Ovary (tissue), 9 donors: Measurements from ENCODE around the gene ZIM2. TPM values are rescaled to one million over a fixed set of nuclear protein-coding genes. Genes with fewer than 3 reads are reported as not detected.

Experiments
- DNase-seq, 5 donors: peaks; one replicate each; pipeline ENCODE4 v3.0.0-alpha.2; 2019 to 2020
- H3K27ac ChIP-seq, 2 donors: fragments of 200-600 bp; one replicate each; pipeline versions ENCODE4 v1.5.1 to v1.8.0; 2019 to 2022
- H3K27me3 ChIP-seq: fragments of 200-600 bp; one replicate; pipeline ENCODE4 v1.8.0; 2022
- H3K36me3 ChIP-seq: fragments of 200-600 bp; sonication (generic); one replicate; pipeline ENCODE4 v1.5.1; 2019
- H3K4me1 ChIP-seq: one replicate; pipeline ENCODE4 v1.8.1; 2013; ENCODE audit warnings: mild to moderate bottlenecking, moderate library complexity; ENCODE audit not compliant: insufficient read depth
- H3K4me3 ChIP-seq: fragments of 200-600 bp; sonication (generic); one replicate; pipeline ENCODE4 v1.5.1; 2017
- H3K9me3 ChIP-seq, 2 donors: fragments of 200-600 bp in 1 of 2; sonication (generic) in 1 of 2; one replicate each; pipeline versions ENCODE4 v1.5.1 to v1.8.1; 2013 to 2019; ENCODE audit warnings: mild to moderate bottlenecking in 1 of 2, moderate library complexity in 1 of 2
- CTCF ChIP-seq, 3 donors: fragments of 450-650 bp in 2 of 3; fragments of 200-600 bp in 1 of 3; IDR thresholded peaks; one replicate each; pipeline versions ENCODE4 v1.5.1 to v1.8.0; 2016 to 2022; ENCODE audit warnings: antibody characterized with exemption in 3 of 3, mild to moderate bottlenecking in 1 of 3
- EP300 ChIP-seq: sonication (generic); formaldehyde crosslinking; IDR thresholded peaks from one replicate; pipeline ENCODE4 v1.6.1; 2017; ENCODE audit warnings: antibody characterized with exemption
- POLR2A ChIP-seq: fragments of 450-650 bp; IDR thresholded peaks from one replicate; pipeline ENCODE4 v1.6.1; 2017; ENCODE audit warnings: antibody characterized with exemption, mild to moderate bottlenecking, moderate library complexity
- WGBS, 3 donors: extraction: QIAGEN DNeasy Blood & Tissue Kit in 1 of 3; methylation state at CpG; one replicate each; pipeline versions ENCODE4 v1.1.5 to v1.1.7; 2013 to 2017; 5-methylcytosine and 5-hydroxymethylcytosine counted together
- intact Hi-C, 4 donors: fragments of 100-400 bp; cut with DNase I; formaldehyde crosslinking; loops; one replicate each; pipeline versions ENCODE4 v1.11.0 to v1.15.1; 2022 to 2023
- polyA plus RNA-seq, 2 donors: library from polyadenylated mRNA; stranded (reverse); fragments of 200-250 nt in 1 of 2; fragments of 350-450 nt in 1 of 2; fragmentation: Illumina TruSeq in 1 of 2; extraction: RNeasy Lipid Tissue Mini Kit (QIAGEN cat#74804) in 1 of 2; gene quantifications; one replicate each; pipeline ENCODE4 v1.2.3, GENCODE V29; 2013 to 2014
- total RNA-seq, 7 donors: library from RNA; depleted of rRNA in 2 of 7; stranded (reverse); fragments of >200 nt in 2 of 7; fragmentation: NEBNext Ultra II Directional in 3 of 7; extraction: Animal tissue kit (Norgen Biotek cat#: 25700) in 3 of 7; gene quantifications; one replicate each; pipeline versions ENCODE4 v1.1.0 to v1.2.4, GENCODE V29; 2016 to 2023
- donor health status: DM: no; HTN: no; CAD: no; lungs with moderate emphysema.
- donor health status: DM: no; HTN: no; CAD: no.
- donor health status: Bipolar disorder and iron deficiency.
- donor health status: DM: yes; HTN: yes; CAD: no.
- donor health status: DM: no; HTN: no; CAD: no.
- donor health status: DM: yes; HTN: yes; CAD: no.

Gene ZIM2
- total and polyA plus RNA-seq, 9 donors: 2.2 to 34.2 (median 19.3) TPM

GRCh38 chr19:56746367-56746766, 94.2 kb downstream of the ZIM2 start:
- Histone ChIP-seq H3K27ac (no peak overlapping the region), H3K9me3 (no peaks in the 10 kb centered on the region), H3K36me3 (no peaks in the 10 kb centered on the region), H3K4me3 (no peak overlapping the region), H3K27me3 (no peaks in the 10 kb centered on the region), H3K4me1 (peaks cover 5% of the 10 kb centered on the region)
- TF ChIP-seq CTCF (IDR thresholded peaks at IDR 0.05) (no peak), POLR2A (no peak), EP300 (no peak)
- DNase-seq: no peak
- WGBS, 3 donors: 52 to 54% (median 54%) methylated on average over 3 of the region's 3 CpGs
- intact Hi-C loops: loop anchor here in 3 of 4 donors (5.0 kb wide), 2 partner anchors 321 to 351 kb away; no protein-coding TSS in a partner anchor

GRCh38 chr19:56740501-56740900, 100.0 kb downstream of the ZIM2 start:
- H3K4me1 ChIP-seq: peaks cover 3% of the 10 kb centered on the region
- H3K27ac ChIP-seq: no peak overlapping the region
- no peak overlapping the region for H3K4me3 ChIP-seq
- no peaks in the 10 kb centered on the region for H3K27me3 ChIP-seq
- intact Hi-C loops: no loop called here
- no peak for TF ChIP-seq CTCF (IDR thresholded peaks at IDR 0.05)
- no peak for TF ChIP-seq POLR2A
- no peak for TF ChIP-seq EP300
- no peaks in the 10 kb centered on the region for H3K36me3 ChIP-seq
- H3K9me3 ChIP-seq: no peaks in the 10 kb centered on the region
- DNase-seq: no peak
- WGBS, 3 donors: 17 to 22% (median 21%) methylated on average over 3 of the region's 3 CpGs

GRCh38 chr19:56736571-56736970, 104.0 kb downstream of the ZIM2 start:
- intact Hi-C loops: no loop called here
- H3K36me3 ChIP-seq: no peaks in the 10 kb centered on the region
- no peaks in the 10 kb centered on the region for H3K9me3 ChIP-seq
- WGBS, 3 donors: 81 to 89% (median 83%) methylated on average over 6 of the region's 6 CpGs
- H3K4me3 ChIP-seq: no peak overlapping the region
- TF ChIP-seq POLR2A (no peak), CTCF (IDR thresholded peaks at IDR 0.05) (no peak), EP300 (no peak)
- H3K27me3 ChIP-seq: no peaks in the 10 kb centered on the region
- no peak for DNase-seq
- no peaks in the 10 kb centered on the region for H3K4me1 ChIP-seq
- no peak overlapping the region for H3K27ac ChIP-seq

- TF ChIP-seq CTCF (IDR thresholded peaks at IDR 0.05): no peak
- intact Hi-C loops: no loop called here
- H3K27me3 ChIP-seq: no peaks in the 10 kb centered on the region
- DNase-seq: no peak
- H3K9me3 ChIP-seq: no peaks in the 10 kb centered on the region
- no peaks in the 10 kb centered on the region for H3K4me1 ChIP-seq
- H3K36me3 ChIP-seq: no peaks in the 10 kb centered on the region
- H3K27ac ChIP-seq: no peak overlapping the region
- H3K4me3 ChIP-seq: no peak overlapping the region
- 5 to 12% (median 8%) methylated on average over 2 of the region's 2 CpGs for WGBS, 3 donors
Measured at GRCh38 chr19:56732976-56733375, 107.5 kb downstream of the ZIM2 start.
